HG03575 (cell line): ENCODE data around the gene RELCH.

Experiments
- ATAC-seq: cut with Tn5 transposase; IDR thresholded peaks from one replicate; pipeline ENCODE4 v1.9.1; 2021; ENCODE audit not compliant: unreplicated experiment, insufficient number of reproducible peaks, low FRiP score; ENCODE audit errors: extremely low read depth

The RELCH gene

GRCh38 chr18:62331581-62332356, 144.7 kb downstream of the RELCH start:
- no peak for ATAC-seq

GRCh38 chr18:62332431-62332830, 145.4 kb downstream of the RELCH start:
- no peak for ATAC-seq

- ATAC-seq = no peak
Measured at GRCh38 chr18:62332964-62333695, 146.1 kb downstream of the RELCH start.

- no peak for ATAC-seq
Measured at GRCh38 chr18:62334120-62334519, 147.1 kb downstream of the RELCH start.

GRCh38 chr18:62335494-62335893, 148.4 kb downstream of the RELCH start:
- no peak for ATAC-seq

- ATAC-seq = no peak
Measured at GRCh38 chr18:62336618-62337017, 149.6 kb downstream of the RELCH start.

- ATAC-seq = no peak
Measured at GRCh38 chr18:62337336-62337735, 150.3 kb downstream of the RELCH start.

GRCh38 chr18:62338446-62339105, 151.5 kb downstream of the RELCH start:
- no peak for ATAC-seq

GRCh38 chr18:62339106-62339988, 152.3 kb downstream of the RELCH start:
- no peak for ATAC-seq

- no peak for ATAC-seq
Measured at GRCh38 chr18:62340996-62341395, 153.9 kb downstream of the RELCH start.

GRCh38 chr18:62341473-62341872, 154.4 kb downstream of the RELCH start:
- ATAC-seq = no peak

- no peak for ATAC-seq
Measured at GRCh38 chr18:62342884-62343283, 155.8 kb downstream of the RELCH start.

- ATAC-seq = no peak
Measured at GRCh38 chr18:62343316-62343715, 156.3 kb downstream of the RELCH start.

- ATAC-seq = no peak
Measured at GRCh38 chr18:62345909-62346308, 158.9 kb downstream of the RELCH start.

- no peak for ATAC-seq
Measured at GRCh38 chr18:62346333-62347088, 159.5 kb downstream of the RELCH start.

GRCh38 chr18:62347089-62347506, 160.0 kb downstream of the RELCH start:
- no peak for ATAC-seq

GRCh38 chr18:62348474-62348873, 161.4 kb downstream of the RELCH start:
- no peak for ATAC-seq

GRCh38 chr18:62353170-62353569, 166.1 kb downstream of the RELCH start:
- no peak for ATAC-seq
